GM12878 (cell line): ENCODE measurements around the gene MFNG. TPM values are rescaled to one million over a fixed set of nuclear protein-coding genes. Genes with fewer than 3 reads are reported as not detected.

Experiments used
- ATAC-seq: fragments of 200-7000 bp; cut with Tn5 transposase; 3 replicates; pipeline ENCODE4 v1.9.1; 2020; ENCODE audit warnings: mild to moderate bottlenecking, moderate library complexity
- BruUV-seq: library from RNA; stranded (reverse); fragments of 400-500 nt; replicated peaks from 2 replicates; lab custom pipeline; 2021; lab: Mats Ljungman, UMichigan
- CTCF ChIA-PET: fragments of 300-600 bp; sonication (Branson Sonifier 250); formaldehyde crosslinking; extraction: SDS; loops from one replicate; lab custom pipeline; 2021; ENCODE audit warnings: inconsistent platforms; lab: Yijun Ruan, JAX
- POLR2A ChIA-PET: fragments of 350-600 bp; formaldehyde crosslinking; extraction: SDS; loops from one replicate; lab custom pipeline; 2021; ENCODE audit warnings: inconsistent platforms; lab: Charles Lee
- RAD21 ChIA-PET: fragments of 300-600 bp; sonication (Branson Sonifier 250); formaldehyde crosslinking; loops from one replicate; lab custom pipeline; 2023; ENCODE audit warnings: antibody characterized with exemption; ENCODE audit not compliant: unreplicated experiment; lab: Charles Lee
- SMC1A ChIA-PET: fragments of 300-600 bp; sonication (Branson Sonifier 250); formaldehyde crosslinking; loops from one replicate; lab custom pipeline; 2023; ENCODE audit not compliant: unreplicated experiment, uncharacterized antibody; lab: Charles Lee
- DNase-seq: peaks from one replicate; pipeline ENCODE4 v3.0.0-alpha.2; 2011; ENCODE audit warnings: low read depth, low spot score
- FAIRE-seq: peaks from 3 replicates; lab custom pipeline; 2011; peaks lifted over from hg19 to GRCh38; lab: Jason Lieb, UNC
- H2AFZ ChIP-seq: 2 replicates; pipeline ENCODE4 v1.6.0; 2011; ENCODE audit warnings: low read depth, low read length, control low read depth; ENCODE audit not compliant: control insufficient read depth
- H3K27ac ChIP-seq: 2 replicates; pipeline ENCODE4 v1.5.1; 2011; ENCODE audit warnings: control low read depth; ENCODE audit not compliant: control insufficient read depth, insufficient read depth
- H3K27me3 ChIP-seq, 2 experiments: replicated peaks in 1 of 2; 2 replicates each; pipeline versions ENCODE4 v1.6.0 to v1.6.1; 2011; ENCODE audit warnings: low read length in 1 of 2; ENCODE audit not compliant: control insufficient read depth in 2 of 2, insufficient read depth in 2 of 2
- H3K36me3 ChIP-seq, 2 experiments: 2 replicates each; pipeline ENCODE4 v1.5.1; 2011; ENCODE audit warnings: low read length in 1 of 2; ENCODE audit not compliant: control insufficient read depth in 2 of 2, insufficient read depth in 2 of 2
- H3K4me1 ChIP-seq: 2 replicates; pipeline ENCODE4 v1.6.1; 2011; ENCODE audit warnings: mild to moderate bottlenecking, low read length, moderate library complexity, mixed read lengths; ENCODE audit not compliant: control insufficient read depth, insufficient read depth
- H3K4me2 ChIP-seq: 2 replicates; pipeline ENCODE4 v1.6.0; 2011; ENCODE audit warnings: control low read depth; ENCODE audit not compliant: control insufficient read depth, insufficient read depth
- H3K4me3 ChIP-seq: fragments of 200-600 bp; sonication (generic); 2 replicates; pipeline ENCODE4 v1.5.1; 2016
- H3K79me2 ChIP-seq: 2 replicates; pipeline ENCODE4 v1.6.0; 2011; ENCODE audit warnings: low read length; ENCODE audit not compliant: control insufficient read depth, insufficient read depth
- H3K9ac ChIP-seq: 2 replicates; pipeline ENCODE4 v1.8.0; 2011; ENCODE audit warnings: low read length, control low read depth, mixed read lengths; ENCODE audit not compliant: control insufficient read depth, insufficient read depth
- H3K9me3 ChIP-seq: replicated peaks from 3 replicates; pipeline ENCODE4 v1.5.1; 2011; ENCODE audit warnings: mild to moderate bottlenecking, low read length; ENCODE audit not compliant: control insufficient read depth, insufficient read depth
- H4K20me1 ChIP-seq: 2 replicates; pipeline ENCODE4 v1.6.0; 2011; ENCODE audit not compliant: control insufficient read depth, insufficient read depth
- CEBPB ChIP-seq, 2 experiments: fragments of 150-350 bp in 1 of 2; IDR thresholded peaks; 2 replicates each; pipeline ENCODE4 v1.6.1; 2012 to 2014; ENCODE audit warnings: low read depth in 2 of 2, low read length in 2 of 2, borderline replicate concordance in 1 of 2, inconsistent platforms in 1 of 2
- IKZF2 ChIP-seq, 2 experiments: fragments of 450-650 bp; IDR thresholded peaks; 2 replicates each; pipeline ENCODE4 v1.6.1; 2017; ENCODE audit warnings: mild to moderate bottlenecking in 2 of 2, moderate library complexity in 2 of 2
- WGBS: methylation state at CpG from one replicate; pipeline ENCODE4 v1.1.6; 2016; ENCODE audit warnings: low lambda C conversion rate; ENCODE audit not compliant: insufficient replicate concordance, insufficient coverage; ENCODE audit errors: missing lambda C conversion rate; 5-methylcytosine and 5-hydroxymethylcytosine counted together
- in situ Hi-C: fragments of 300-500 bp; cut with MboI; formaldehyde crosslinking; loops from 9 replicates; pipeline ENCODE4 v1.14.3; 2018; ENCODE audit warnings: mixed read lengths
- intact Hi-C: fragments of 100-400 bp; cut with micrococcal nuclease; formaldehyde crosslinking; loops from one replicate; pipeline ENCODE4 v1.14.2; 2022; ENCODE audit not compliant: unreplicated experiment
- polyA plus RNA-seq, 11 experiments: library from polyadenylated mRNA; depleted of rRNA in 4 of 11; unstranded in 6 of 11; stranded (reverse) in 5 of 11; fragments of >200 nt; fragmentation: Nextera tagmentation in 4 of 11; fragmentation: Illumina TruSeq in 1 of 11; extraction: Ambion mirVana in 4 of 11; extraction: Trizol in 1 of 11; gene quantifications; 1 replicate in 1 of 11; 2 replicates in 10 of 11; pipeline versions ENCODE4 v1.2.1 to v1.2.3, GENCODE V29; 2011 to 2016; ENCODE audit warnings: inconsistent platforms in 2 of 11, missing spikeins in 2 of 11, low read depth in 1 of 11
- total RNA-seq, 4 experiments: library from RNA; depleted of rRNA in 3 of 4; stranded (reverse); fragments of >200 nt in 3 of 4; fragmentation: Illumina TruSeq in 1 of 4; extraction: Trizol in 1 of 4; gene quantifications; 2 replicates each; pipeline versions ENCODE4 v1.2.1 to v1.2.3, GENCODE V29; 2013 to 2021
- TF ChIP-seq, protein P1 (sequence below): fragments of 450-650 bp; formaldehyde crosslinking; IDR thresholded peaks from 2 replicates; pipeline ENCODE4 v1.4.0; 2022; ENCODE audit warnings: mild to moderate bottlenecking, moderate library complexity

The MFNG gene
- total and polyA plus RNA-seq, 10 of the 15 experiments (the other 5 are each of a cell fraction or from before 2014, with no cell fraction given) = 11.5 to 117 (median 68.5) TPM

DNA sequence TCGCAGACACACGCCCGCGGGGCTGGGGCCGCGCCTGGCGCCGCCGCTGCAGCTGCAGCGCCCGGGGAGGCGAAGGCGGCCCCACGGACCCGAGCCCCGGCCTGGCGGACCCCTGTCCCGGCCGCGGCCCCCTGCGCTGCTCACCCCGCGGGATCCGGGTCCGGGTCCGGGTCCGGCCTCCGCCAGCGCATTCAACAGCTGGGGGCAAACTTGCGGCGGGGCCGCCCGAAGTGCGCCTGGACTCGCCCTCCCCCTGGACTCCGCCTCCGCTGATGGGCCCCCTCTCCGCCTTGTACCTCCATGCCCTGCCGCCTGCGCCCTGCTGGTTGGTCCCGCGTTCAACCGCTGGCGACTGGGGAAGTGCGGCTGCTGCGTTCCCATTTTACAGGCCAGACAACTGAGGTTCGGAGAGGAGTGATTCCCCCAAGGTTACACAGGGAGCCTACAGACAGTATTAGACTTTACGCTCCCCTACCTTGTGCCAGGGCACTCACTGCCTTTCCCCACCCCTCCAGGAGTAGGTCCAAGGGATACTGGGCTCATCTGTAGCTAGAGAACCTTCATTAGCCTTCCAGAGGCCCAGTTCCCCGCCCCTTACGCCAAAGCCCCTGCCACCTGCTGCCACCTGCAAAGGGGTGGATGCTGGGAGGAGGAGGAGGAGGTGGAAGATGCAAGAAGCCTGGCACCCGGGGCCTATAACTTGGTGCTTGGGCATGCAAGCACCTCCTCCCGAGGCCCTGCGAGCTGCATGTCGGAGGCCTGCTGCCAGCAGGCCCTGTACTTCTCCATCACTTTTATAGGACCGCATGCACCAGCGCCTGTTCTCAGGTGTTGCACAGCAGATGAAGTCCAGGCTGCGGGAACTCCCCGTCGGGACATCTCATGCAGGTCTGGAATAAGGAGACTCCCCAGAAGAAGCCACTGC, 58.2 kb downstream of the MFNG start:
- no peak for FAIRE-seq
- Histone ChIP-seq H3K9me3 (peaks cover 3% of the 10 kb centered on the region; the same call in 1 of the 3 replicates), H4K20me1 (no peaks in the 10 kb centered on the region)
- 27% methylated on average over 35 of the region's 59 CpGs for WGBS
- RAD21 ChIA-PET = interaction anchor here (0.9 to 4.4 kb wide), 6 partner anchors 10 to 111 kb away, joined by 3 to 36 read pairs (median 4); no protein-coding TSS in a partner anchor
- ATAC-seq = no peak
- TF ChIP-seq, protein P1, sequence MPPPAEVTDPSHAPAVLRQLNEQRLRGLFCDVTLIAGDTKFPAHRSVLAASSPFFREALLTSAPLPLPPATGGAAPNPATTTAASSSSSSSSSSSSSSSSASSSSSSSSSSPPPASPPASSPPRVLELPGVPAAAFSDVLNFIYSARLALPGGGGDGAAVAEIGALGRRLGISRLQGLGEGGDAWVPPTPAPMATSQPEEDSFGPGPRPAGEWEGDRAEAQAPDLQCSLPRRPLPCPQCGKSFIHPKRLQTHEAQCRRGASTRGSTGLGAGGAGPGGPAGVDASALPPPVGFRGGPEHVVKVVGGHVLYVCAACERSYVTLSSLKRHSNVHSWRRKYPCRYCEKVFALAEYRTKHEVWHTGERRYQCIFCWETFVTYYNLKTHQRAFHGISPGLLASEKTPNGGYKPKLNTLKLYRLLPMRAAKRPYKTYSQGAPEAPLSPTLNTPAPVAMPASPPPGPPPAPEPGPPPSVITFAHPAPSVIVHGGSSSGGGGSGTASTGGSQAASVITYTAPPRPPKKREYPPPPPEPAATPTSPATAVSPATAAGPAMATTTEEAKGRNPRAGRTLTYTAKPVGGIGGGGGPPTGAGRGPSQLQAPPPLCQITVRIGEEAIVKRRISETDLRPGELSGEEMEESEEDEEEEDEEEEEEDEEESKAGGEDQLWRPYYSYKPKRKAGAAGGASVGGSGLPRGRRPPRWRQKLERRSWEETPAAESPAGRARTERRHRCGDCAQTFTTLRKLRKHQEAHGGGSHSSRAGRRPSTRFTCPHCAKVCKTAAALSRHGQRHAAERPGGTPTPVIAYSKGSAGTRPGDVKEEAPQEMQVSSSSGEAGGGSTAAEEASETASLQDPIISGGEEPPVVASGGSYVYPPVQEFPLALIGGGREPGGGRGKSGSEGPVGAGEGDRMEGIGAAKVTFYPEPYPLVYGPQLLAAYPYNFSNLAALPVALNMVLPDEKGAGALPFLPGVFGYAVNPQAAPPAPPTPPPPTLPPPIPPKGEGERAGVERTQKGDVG = no peak
- TF ChIP-seq IKZF2 (IDR thresholded peaks at IDR 0.05) (no peak), CEBPB (IDR thresholded peaks at IDR 0.05; ENCODE audit: borderline replicate concordance in 1 of 2, low read depth in 2 of 2, low read length in 2 of 2) (no peak)
- TF ChIP-seq, all 136 proteins: peak for 0
- CTCF ChIA-PET = interaction anchor here (0.7 to 4.6 kb wide), 24 partner anchors 10 to 166 kb away, joined by 3 to 72 read pairs (median 5); no protein-coding TSS in a partner anchor
- no peaks in the 10 kb centered on the region for H3K79me2 ChIP-seq
- H3K27me3 ChIP-seq = peaks cover 11 to 15% of the 10 kb centered on the region in 2 experiments
- intact Hi-C loops (loop anchor here (2.0 kb wide), 1 partner anchor 161 kb away; no protein-coding TSS in a partner anchor), in situ Hi-C loops (no loop called here)
- no peak overlapping the region for H3K4me2 ChIP-seq
- DNase-seq = no peak
- H3K4me1 ChIP-seq = no peaks in the 10 kb centered on the region
- SMC1A ChIA-PET = interaction anchor here (0.6 to 5.2 kb wide), 7 partner anchors 11 to 160 kb away, joined by 3 to 40 read pairs (median 3); no protein-coding TSS in a partner anchor
- H3K27ac ChIP-seq = no peak overlapping the region
- H3K36me3 ChIP-seq = no peaks in the 10 kb centered on the region
- H3K4me3 ChIP-seq = no peak overlapping the region
- no peak overlapping the region for H2AFZ ChIP-seq
- H3K9ac ChIP-seq = no peak overlapping the region
- BruUV-seq = no TSS peak
- POLR2A ChIA-PET = no interaction called here
